Measurements from ENCODE around the gene MXI1. TPM values are rescaled to one million over a fixed set of nuclear protein-coding genes. Genes with fewer than 3 reads are reported as not detected.

MXI1 gene
- total RNA-seq, 1 experiment from 2014 or later: 19.5 TPM

DNA sequence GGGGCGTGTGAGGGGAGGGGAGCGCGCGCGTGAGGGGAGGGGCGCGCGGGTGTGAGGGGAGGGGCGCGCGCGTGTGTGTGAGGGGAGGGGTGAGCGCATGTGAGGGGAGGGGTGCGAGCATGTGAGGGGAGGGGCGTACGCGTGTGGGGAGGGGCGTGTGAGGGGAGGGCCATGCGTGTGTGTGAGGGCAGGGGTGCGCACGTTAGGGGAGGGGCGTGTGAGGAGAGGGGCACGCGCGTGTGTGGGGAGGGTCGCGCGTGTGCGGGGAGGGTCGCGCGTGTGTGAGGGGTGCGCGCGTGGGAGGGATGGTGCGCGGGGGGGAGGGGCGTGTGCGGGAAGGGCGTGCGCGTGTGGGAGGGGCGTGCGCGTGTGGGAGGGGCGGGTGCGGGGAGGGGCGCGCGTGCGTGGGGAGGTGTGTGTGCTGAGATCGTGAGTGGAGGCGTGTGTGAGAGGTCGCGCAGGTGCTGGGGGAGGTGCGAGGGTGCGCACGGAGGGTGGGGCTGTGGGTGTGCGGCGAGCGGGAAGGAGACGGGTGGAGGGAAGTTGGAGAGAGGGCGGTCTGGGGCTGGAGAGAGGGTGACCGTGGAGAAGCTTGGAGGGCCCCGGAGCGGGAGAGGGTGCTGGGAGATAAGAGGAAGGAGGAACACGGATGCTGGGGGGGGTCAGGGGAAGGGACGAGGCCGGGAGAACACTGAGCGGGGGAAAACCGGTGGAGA is 19.7 kb downstream of the MXI1 start:
- Mint-ChIP-seq H3K4me3 (ENCODE audit: unreplicated experiment) (peak overlapping the region; percentile 81), H3K36me3 (ENCODE audit: insufficient read depth, unreplicated experiment) (peaks cover 24% of the 10 kb centered on the region), H3K4me1 (ENCODE audit: insufficient read depth, unreplicated experiment) (peaks cover 28% of the 10 kb centered on the region), H3K9me3 (ENCODE audit: unreplicated experiment) (no peaks in the 10 kb centered on the region), H3K27me3 (ENCODE audit: insufficient read depth, unreplicated experiment) (no peaks in the 10 kb centered on the region), H3K27ac (ENCODE audit: low read depth, unreplicated experiment) (peak overlapping the region; percentile 67)
- no TSS peak for BruUV-seq (replicated peaks)
- CTCF ChIA-PET: interaction anchor here (3.8 kb wide), 1 partner anchor 18 kb away, joined by 24 read pairs; the partner anchor contains the start of gene MXI1
- TF ChIP-seq, protein P1, sequence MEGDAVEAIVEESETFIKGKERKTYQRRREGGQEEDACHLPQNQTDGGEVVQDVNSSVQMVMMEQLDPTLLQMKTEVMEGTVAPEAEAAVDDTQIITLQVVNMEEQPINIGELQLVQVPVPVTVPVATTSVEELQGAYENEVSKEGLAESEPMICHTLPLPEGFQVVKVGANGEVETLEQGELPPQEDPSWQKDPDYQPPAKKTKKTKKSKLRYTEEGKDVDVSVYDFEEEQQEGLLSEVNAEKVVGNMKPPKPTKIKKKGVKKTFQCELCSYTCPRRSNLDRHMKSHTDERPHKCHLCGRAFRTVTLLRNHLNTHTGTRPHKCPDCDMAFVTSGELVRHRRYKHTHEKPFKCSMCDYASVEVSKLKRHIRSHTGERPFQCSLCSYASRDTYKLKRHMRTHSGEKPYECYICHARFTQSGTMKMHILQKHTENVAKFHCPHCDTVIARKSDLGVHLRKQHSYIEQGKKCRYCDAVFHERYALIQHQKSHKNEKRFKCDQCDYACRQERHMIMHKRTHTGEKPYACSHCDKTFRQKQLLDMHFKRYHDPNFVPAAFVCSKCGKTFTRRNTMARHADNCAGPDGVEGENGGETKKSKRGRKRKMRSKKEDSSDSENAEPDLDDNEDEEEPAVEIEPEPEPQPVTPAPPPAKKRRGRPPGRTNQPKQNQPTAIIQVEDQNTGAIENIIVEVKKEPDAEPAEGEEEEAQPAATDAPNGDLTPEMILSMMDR (IDR thresholded peaks at IDR 0.05; ENCODE audit: unreplicated experiment): no peak
- peak; percentile 15 for DNase-seq (ENCODE audit: unreplicated experiment)
- intact Hi-C loops (cut with micrococcal nuclease): loop anchor here (1.0 to 10.0 kb wide), 4 partner anchors 52 to 342 kb away; no protein-coding TSS in a partner anchor
- POLR2A ChIA-PET: interaction anchor here (0.6 to 12.0 kb wide), 2 partner anchors 12 to 17 kb away, joined by 5 to 288 read pairs; partner anchors contain the start of gene MXI1

DNA sequence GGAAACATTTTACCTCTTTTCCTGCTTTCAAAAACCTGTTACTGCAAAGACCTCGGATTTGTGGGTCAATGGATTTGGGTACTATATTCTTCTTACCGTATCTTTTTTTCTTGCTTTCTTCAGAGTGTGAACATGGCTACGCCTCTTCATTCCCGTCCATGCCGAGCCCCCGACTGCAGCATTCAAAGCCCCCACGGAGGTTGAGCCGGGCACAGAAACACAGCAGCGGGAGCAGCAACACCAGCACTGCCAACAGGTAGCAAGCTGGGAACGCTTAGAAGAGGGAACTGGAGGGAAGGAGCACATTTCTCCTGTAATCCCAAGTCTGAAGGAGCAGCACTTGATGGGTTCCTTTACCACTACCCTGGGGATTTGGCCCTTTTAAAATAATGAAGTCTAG is 20.7 kb downstream of the MXI1 start:
- Mint-ChIP-seq H3K36me3 (ENCODE audit: insufficient read depth, unreplicated experiment) (peaks cover 30% of the 10 kb centered on the region), H3K4me3 (ENCODE audit: unreplicated experiment) (peak overlapping the region; percentile 81), H3K27ac (ENCODE audit: low read depth, unreplicated experiment) (no peak overlapping the region), H3K4me1 (ENCODE audit: insufficient read depth, unreplicated experiment) (peaks cover 19% of the 10 kb centered on the region), H3K27me3 (ENCODE audit: insufficient read depth, unreplicated experiment) (no peaks in the 10 kb centered on the region), H3K9me3 (ENCODE audit: unreplicated experiment) (no peaks in the 10 kb centered on the region)
- intact Hi-C loops (cut with micrococcal nuclease): loop anchor here (10.0 kb wide), 1 partner anchor 343 kb away; no protein-coding TSS in a partner anchor
- TF ChIP-seq, protein P1 (IDR thresholded peaks at IDR 0.05; ENCODE audit: unreplicated experiment): no peak
- no peak for DNase-seq (ENCODE audit: unreplicated experiment)
- ChIA-PET POLR2A (interaction anchor here (12.0 kb wide), 1 partner anchor 18 kb away, joined by 288 read pairs; the partner anchor contains the start of gene MXI1), CTCF (interaction anchor here (0.6 kb wide), 1 partner anchor 18 kb away, joined by 3 read pairs; no protein-coding TSS in a partner anchor)
- no TSS peak for BruUV-seq (replicated peaks)

DNA sequence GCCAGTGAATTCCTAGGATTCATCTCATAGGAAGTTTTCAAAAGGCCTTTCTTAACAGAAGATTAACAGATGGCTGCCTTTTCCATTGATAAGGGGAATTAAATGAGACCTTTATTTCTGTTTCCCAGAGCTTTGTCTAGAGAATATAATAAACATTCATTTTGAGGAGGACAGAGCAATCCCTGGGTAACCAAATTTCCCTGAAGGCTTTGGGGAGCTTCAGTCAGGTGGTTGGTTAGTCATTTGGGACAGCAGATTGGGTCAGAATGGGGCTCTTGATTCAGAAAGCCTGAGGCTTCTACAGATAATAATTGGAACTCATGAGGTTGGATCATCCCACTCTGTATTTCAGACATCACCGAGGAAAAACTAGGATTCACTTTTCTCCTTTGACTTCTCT is 21.8 kb downstream of the MXI1 start:
- DNase-seq (ENCODE audit: unreplicated experiment): no peak
- Mint-ChIP-seq H3K36me3 (ENCODE audit: insufficient read depth, unreplicated experiment) (peaks cover 30% of the 10 kb centered on the region), H3K9me3 (ENCODE audit: unreplicated experiment) (no peaks in the 10 kb centered on the region), H3K27ac (ENCODE audit: low read depth, unreplicated experiment) (no peak overlapping the region), H3K4me3 (ENCODE audit: unreplicated experiment) (no peak overlapping the region), H3K27me3 (ENCODE audit: insufficient read depth, unreplicated experiment) (no peaks in the 10 kb centered on the region), H3K4me1 (ENCODE audit: insufficient read depth, unreplicated experiment) (peaks cover 18% of the 10 kb centered on the region)
- intact Hi-C loops (cut with micrococcal nuclease): loop anchor here (10.0 kb wide), 1 partner anchor 344 kb away; no protein-coding TSS in a partner anchor
- TF ChIP-seq, protein P1 (IDR thresholded peaks at IDR 0.05; ENCODE audit: unreplicated experiment): no peak
- ChIA-PET CTCF (interaction anchor here (0.6 to 2.1 kb wide), 9 partner anchors 19 to 110 kb away, joined by 3 to 11 read pairs (median 3); no protein-coding TSS in a partner anchor), POLR2A (interaction anchor here (1.0 to 1.8 kb wide), 4 partner anchors 13 to 20 kb away, joined by 3 to 11 read pairs (median 3); no protein-coding TSS in a partner anchor)
- TSS peak; percentile 34 for BruUV-seq (replicated peaks)

DNA sequence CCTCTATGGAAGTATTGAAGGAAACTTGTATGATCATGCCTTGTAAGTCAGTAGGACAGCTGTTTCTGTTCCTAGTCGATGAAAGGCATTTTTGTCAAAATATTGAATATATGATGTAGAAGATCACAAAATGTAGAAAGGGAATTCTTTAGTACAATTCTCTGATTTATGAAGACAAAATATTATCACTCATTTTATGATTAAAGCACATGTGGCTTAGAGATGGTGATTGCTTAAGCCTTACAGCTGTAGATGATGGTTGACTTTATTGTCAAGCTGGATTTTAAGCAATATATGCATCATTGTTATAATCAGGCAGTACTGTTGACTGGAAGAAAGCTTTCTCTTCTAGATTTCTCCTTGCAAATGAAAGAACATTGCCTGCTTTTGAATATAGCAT is 26.4 kb downstream of the MXI1 start:
- no TSS peak for BruUV-seq (replicated peaks)
- intact Hi-C loops (cut with micrococcal nuclease): no loop called here
- Mint-ChIP-seq H3K27me3 (ENCODE audit: insufficient read depth, unreplicated experiment) (no peaks in the 10 kb centered on the region), H3K27ac (ENCODE audit: low read depth, unreplicated experiment) (no peak overlapping the region), H3K4me1 (ENCODE audit: insufficient read depth, unreplicated experiment) (no peaks in the 10 kb centered on the region), H3K4me3 (ENCODE audit: unreplicated experiment) (no peak overlapping the region), H3K9me3 (ENCODE audit: unreplicated experiment) (no peaks in the 10 kb centered on the region), H3K36me3 (ENCODE audit: insufficient read depth, unreplicated experiment) (peaks cover 35% of the 10 kb centered on the region)
- ChIA-PET CTCF (no interaction called here), POLR2A (interaction anchor here (0.6 to 2.2 kb wide), 2 partner anchors 24 to 568 kb away, joined by 3 to 11 read pairs; no protein-coding TSS in a partner anchor)
- no peak for DNase-seq (ENCODE audit: unreplicated experiment)
- TF ChIP-seq, protein P1 (IDR thresholded peaks at IDR 0.05; ENCODE audit: unreplicated experiment): no peak

Data from MCF 10A (cell line).